Measurements from ENCODE around the gene UCHL5. TPM values are rescaled to one million over a fixed set of nuclear protein-coding genes. Genes with fewer than 3 reads are reported as not detected.
"Not testable (repeated sequence)": the region's sequence is repeated elsewhere in the genome, so short reads cannot be mapped to it uniquely, and the experiment has no call there.

Gene UCHL5
- total RNA-seq, 1 experiment from 2014 or later: 94.4 TPM

- TF ChIP-seq, protein P1, sequence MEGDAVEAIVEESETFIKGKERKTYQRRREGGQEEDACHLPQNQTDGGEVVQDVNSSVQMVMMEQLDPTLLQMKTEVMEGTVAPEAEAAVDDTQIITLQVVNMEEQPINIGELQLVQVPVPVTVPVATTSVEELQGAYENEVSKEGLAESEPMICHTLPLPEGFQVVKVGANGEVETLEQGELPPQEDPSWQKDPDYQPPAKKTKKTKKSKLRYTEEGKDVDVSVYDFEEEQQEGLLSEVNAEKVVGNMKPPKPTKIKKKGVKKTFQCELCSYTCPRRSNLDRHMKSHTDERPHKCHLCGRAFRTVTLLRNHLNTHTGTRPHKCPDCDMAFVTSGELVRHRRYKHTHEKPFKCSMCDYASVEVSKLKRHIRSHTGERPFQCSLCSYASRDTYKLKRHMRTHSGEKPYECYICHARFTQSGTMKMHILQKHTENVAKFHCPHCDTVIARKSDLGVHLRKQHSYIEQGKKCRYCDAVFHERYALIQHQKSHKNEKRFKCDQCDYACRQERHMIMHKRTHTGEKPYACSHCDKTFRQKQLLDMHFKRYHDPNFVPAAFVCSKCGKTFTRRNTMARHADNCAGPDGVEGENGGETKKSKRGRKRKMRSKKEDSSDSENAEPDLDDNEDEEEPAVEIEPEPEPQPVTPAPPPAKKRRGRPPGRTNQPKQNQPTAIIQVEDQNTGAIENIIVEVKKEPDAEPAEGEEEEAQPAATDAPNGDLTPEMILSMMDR (IDR thresholded peaks at IDR 0.05; ENCODE audit: unreplicated experiment): no peak
- POLR2A ChIA-PET: interaction anchor here (0.7 kb wide), 1 partner anchor 184 kb away, joined by 3 read pairs; no protein-coding TSS in a partner anchor
- CTCF ChIA-PET: interaction anchor here (0.7 kb wide), 1 partner anchor 19 kb away, joined by 4 read pairs; no protein-coding TSS in a partner anchor
- no peaks in the 10 kb centered on the region for H3K27me3 Mint-ChIP-seq (ENCODE audit: insufficient read depth, unreplicated experiment)
- intact Hi-C loops (cut with micrococcal nuclease): no loop called here
- H3K9me3 Mint-ChIP-seq (ENCODE audit: unreplicated experiment): peaks cover 5% of the 10 kb centered on the region
- peaks cover 15% of the 10 kb centered on the region for H3K36me3 Mint-ChIP-seq (ENCODE audit: insufficient read depth, unreplicated experiment)
- BruUV-seq (replicated peaks): no TSS peak
- no peak overlapping the region for H3K4me3 Mint-ChIP-seq (ENCODE audit: unreplicated experiment)
- H3K4me1 Mint-ChIP-seq (ENCODE audit: insufficient read depth, unreplicated experiment): no peaks in the 10 kb centered on the region
- DNase-seq (ENCODE audit: unreplicated experiment): no peak
- H3K27ac Mint-ChIP-seq (ENCODE audit: low read depth, unreplicated experiment): peak overlapping the region; percentile 40
Measured at GRCh38 chr1:192993426-192994085, 65.6 kb downstream of the UCHL5 start.

DNA sequence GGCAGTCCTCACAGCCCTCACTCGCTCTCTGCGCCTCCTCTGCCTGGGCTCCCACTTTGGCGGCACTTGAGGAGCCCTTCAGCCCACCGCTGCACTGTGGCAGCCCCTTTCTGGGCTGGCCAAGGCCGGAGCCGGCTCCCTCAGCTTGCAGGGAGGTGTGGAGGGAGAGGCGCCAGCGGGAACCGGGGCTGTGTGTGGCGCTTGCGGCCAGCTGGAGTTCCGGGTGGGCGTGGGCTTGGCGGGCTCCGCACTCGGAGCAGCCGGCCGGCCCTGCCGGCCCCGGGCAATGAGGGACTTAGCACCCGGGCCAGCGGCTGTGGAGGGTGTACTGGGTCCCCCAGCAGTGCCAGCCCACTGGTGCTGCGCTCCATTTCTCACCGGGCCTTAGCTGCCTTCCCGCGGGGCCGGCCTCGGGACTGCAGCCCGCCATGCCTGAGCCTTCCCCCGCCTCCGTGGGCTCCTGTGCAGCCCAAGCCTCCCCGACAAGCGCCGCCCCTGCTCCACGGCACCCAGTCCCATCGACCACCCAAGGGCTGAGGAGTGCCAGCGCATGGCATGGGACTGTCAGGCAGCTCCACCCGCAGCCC, 72.3 kb downstream of the UCHL5 start:
- ChIA-PET POLR2A (interaction anchor here (1.8 kb wide), 2 partner anchors 83 to 179 kb away, joined by 6 to 7 read pairs; no protein-coding TSS in a partner anchor), CTCF (interaction anchor here (1.0 to 1.8 kb wide), 7 partner anchors 11 to 512 kb away, joined by 3 to 10 read pairs (median 3); no protein-coding TSS in a partner anchor)
- H3K4me3 Mint-ChIP-seq (ENCODE audit: unreplicated experiment); H3K27ac Mint-ChIP-seq (ENCODE audit: low read depth, unreplicated experiment); H3K9me3 Mint-ChIP-seq (ENCODE audit: unreplicated experiment); H3K27me3 Mint-ChIP-seq (ENCODE audit: insufficient read depth, unreplicated experiment); H3K36me3 Mint-ChIP-seq (ENCODE audit: insufficient read depth, unreplicated experiment); BruUV-seq (replicated peaks); intact Hi-C loops (cut with micrococcal nuclease); DNase-seq (ENCODE audit: unreplicated experiment): not testable (repeated sequence)
- peaks cover 12% of the 10 kb centered on the region for H3K4me1 Mint-ChIP-seq (ENCODE audit: insufficient read depth, unreplicated experiment)

DNA sequence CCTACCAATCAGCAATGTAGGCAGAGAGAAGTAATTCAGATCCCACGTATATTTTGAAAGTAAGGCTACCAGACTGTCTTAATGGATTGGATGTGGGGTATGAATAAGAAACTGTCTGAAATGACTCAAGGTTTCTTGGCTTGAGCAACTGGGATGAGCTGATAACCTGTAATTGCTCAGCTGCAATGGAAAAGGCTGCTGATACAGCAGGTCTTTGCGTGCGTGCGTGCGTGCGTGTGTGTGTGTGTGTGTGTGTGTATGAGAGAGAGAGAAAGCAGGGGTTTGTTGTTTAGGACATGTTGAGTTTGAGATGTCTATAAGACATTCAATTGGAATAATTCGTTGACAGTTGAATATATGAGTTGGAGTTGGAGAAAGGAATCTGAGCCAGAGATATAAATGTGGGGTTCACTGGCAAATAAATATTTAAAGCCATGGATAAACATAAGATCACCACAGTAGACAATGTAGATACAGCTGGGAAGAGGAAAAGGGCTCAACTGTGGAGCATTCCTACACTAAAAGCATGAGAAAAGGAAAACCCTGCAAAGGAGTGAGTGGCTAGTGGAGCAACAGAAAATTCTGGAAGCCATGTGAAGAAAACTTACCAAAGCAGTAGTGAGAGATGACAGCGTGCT, 72.9 kb downstream of the UCHL5 start:
- H3K9me3 Mint-ChIP-seq (ENCODE audit: unreplicated experiment): no peaks in the 10 kb centered on the region
- no peak overlapping the region for H3K27ac Mint-ChIP-seq (ENCODE audit: low read depth, unreplicated experiment)
- intact Hi-C loops (cut with micrococcal nuclease): no loop called here
- no TSS peak for BruUV-seq (replicated peaks)
- H3K4me3 Mint-ChIP-seq (ENCODE audit: unreplicated experiment): no peak overlapping the region
- H3K4me1 Mint-ChIP-seq (ENCODE audit: insufficient read depth, unreplicated experiment): peaks cover 12% of the 10 kb centered on the region
- ChIA-PET CTCF (interaction anchor here (1.0 to 1.8 kb wide), 5 partner anchors 12 to 182 kb away, joined by 3 to 10 read pairs (median 4); no protein-coding TSS in a partner anchor), POLR2A (interaction anchor here (0.7 to 1.8 kb wide), 4 partner anchors 11 to 179 kb away, joined by 3 to 7 read pairs (median 4); no protein-coding TSS in a partner anchor)
- DNase-seq (ENCODE audit: unreplicated experiment): no peak
- TF ChIP-seq, protein P1 (IDR thresholded peaks at IDR 0.05; ENCODE audit: unreplicated experiment): no peak
- no peaks in the 10 kb centered on the region for H3K27me3 Mint-ChIP-seq (ENCODE audit: insufficient read depth, unreplicated experiment)
- no peaks in the 10 kb centered on the region for H3K36me3 Mint-ChIP-seq (ENCODE audit: insufficient read depth, unreplicated experiment)

GRCh38 chr1:192984080-192984479, 75.1 kb downstream of the UCHL5 start:
- peaks cover 12% of the 10 kb centered on the region for H3K4me1 Mint-ChIP-seq (ENCODE audit: insufficient read depth, unreplicated experiment)
- peaks cover 6% of the 10 kb centered on the region for H3K36me3 Mint-ChIP-seq (ENCODE audit: insufficient read depth, unreplicated experiment)
- H3K27me3 Mint-ChIP-seq (ENCODE audit: insufficient read depth, unreplicated experiment): no peaks in the 10 kb centered on the region
- no peaks in the 10 kb centered on the region for H3K9me3 Mint-ChIP-seq (ENCODE audit: unreplicated experiment)
- intact Hi-C loops (cut with micrococcal nuclease): no loop called here
- H3K4me3 Mint-ChIP-seq (ENCODE audit: unreplicated experiment): no peak overlapping the region
- no peak overlapping the region for H3K27ac Mint-ChIP-seq (ENCODE audit: low read depth, unreplicated experiment)
- ChIA-PET POLR2A (interaction anchor here (1.5 kb wide), 1 partner anchor 177 kb away, joined by 6 read pairs; no protein-coding TSS in a partner anchor), CTCF (interaction anchor here (0.6 to 1.5 kb wide), 3 partner anchors 22 to 35 kb away, joined by 3 to 7 read pairs (median 3); no protein-coding TSS in a partner anchor)
- BruUV-seq (replicated peaks): no TSS peak
- no peak for DNase-seq (ENCODE audit: unreplicated experiment)
- TF ChIP-seq, protein P1 (IDR thresholded peaks at IDR 0.05; ENCODE audit: unreplicated experiment): no peak

All from MCF 10A (cell line).